Ascending aorta (tissue), 2 donors: Measurements from ENCODE around the gene NIPSNAP3A. TPM values are rescaled to one million over a fixed set of nuclear protein-coding genes. Genes with fewer than 3 reads are reported as not detected.

Experiments used
- DNase-seq, 2 donors: peaks; one replicate each; pipeline ENCODE4 v3.0.0-alpha.2; 2019; ENCODE audit warnings: low spot score in 2 of 2
- H3K27ac ChIP-seq, 2 donors: fragments of 200-600 bp; sonication (generic); one replicate each; pipeline ENCODE4 v1.5.1; 2016 to 2017; ENCODE audit warnings: mild to moderate bottlenecking in 1 of 2
- H3K27me3 ChIP-seq: fragments of 200-600 bp; sonication (generic); one replicate; pipeline ENCODE4 v1.5.1; 2017
- H3K36me3 ChIP-seq, 2 donors: fragments of 200-600 bp; sonication (generic); one replicate each; pipeline ENCODE4 v1.5.1; 2016
- H3K4me1 ChIP-seq, 2 donors: fragments of 200-600 bp; sonication (generic); one replicate each; pipeline ENCODE4 v1.5.1; 2016 to 2017; ENCODE audit warnings: mild to moderate bottlenecking in 1 of 2
- H3K4me3 ChIP-seq, 2 donors: fragments of 200-600 bp; sonication (generic); one replicate each; pipeline ENCODE4 v1.5.1; 2016 to 2017; ENCODE audit warnings: mild to moderate bottlenecking in 1 of 2
- H3K9me3 ChIP-seq, 2 donors: fragments of 200-600 bp; sonication (generic); one replicate each; pipeline ENCODE4 v1.5.1; 2016
- intact Hi-C: fragments of 100-400 bp; cut with DNase I; formaldehyde crosslinking; loops from one replicate; pipeline ENCODE4 v1.15.1; 2023
- total RNA-seq: library from RNA; depleted of rRNA; stranded (reverse); fragments of >200 nt; gene quantifications from one replicate; pipeline ENCODE4 v1.1.0, GENCODE V29; 2016
- TF ChIP-seq, protein P1 (sequence below), 3 experiments: fragments of 200-600 bp in 2 of 3; fragments of 450-650 bp in 1 of 3; sonication (generic) in 2 of 3; IDR thresholded peaks; one replicate each; pipeline ENCODE4 v1.5.1; 2016 to 2019; ENCODE audit warnings: antibody characterized with exemption in 3 of 3, mild to moderate bottlenecking in 1 of 3, moderate library complexity in 1 of 3

NIPSNAP3A gene
- total RNA-seq, 1 donor from 2014 or later = 9.7 TPM

DNA sequence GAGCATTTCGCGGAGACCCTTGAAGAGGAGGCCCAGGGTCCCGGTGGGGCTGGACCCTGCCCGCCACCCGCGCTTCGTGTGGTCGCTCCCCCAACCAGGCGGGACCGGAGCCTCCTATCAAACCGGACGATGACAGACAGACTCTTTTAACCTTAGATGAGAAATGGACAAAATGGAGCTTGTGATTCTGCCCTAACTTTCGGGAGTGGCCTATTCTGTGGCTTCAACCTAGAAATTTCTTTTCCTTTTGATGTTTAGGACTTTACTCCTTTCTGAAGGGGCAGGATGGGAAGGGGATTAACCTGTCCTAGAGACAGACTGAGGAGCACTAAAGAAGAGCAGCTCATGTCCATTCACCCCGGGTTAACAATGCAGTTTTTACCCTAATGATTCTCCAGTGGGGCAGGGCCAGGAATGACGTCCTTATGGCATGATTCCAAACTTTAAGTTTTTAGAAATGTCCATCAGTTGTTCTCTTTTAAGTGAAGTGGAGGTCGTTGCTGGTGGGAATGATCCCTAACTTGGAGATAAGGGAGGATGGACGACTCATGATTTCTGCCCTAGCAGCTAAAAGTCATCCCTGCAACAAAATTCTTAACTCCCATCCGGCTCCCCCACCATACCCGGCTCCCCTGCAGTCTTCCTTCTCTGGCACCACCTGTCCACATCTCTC lies 1.0 kb downstream of the NIPSNAP3A start:
- H3K27ac ChIP-seq = peak overlapping the region; percentile 91 to 94
- DNase-seq = no peak
- TF ChIP-seq, protein P1, sequence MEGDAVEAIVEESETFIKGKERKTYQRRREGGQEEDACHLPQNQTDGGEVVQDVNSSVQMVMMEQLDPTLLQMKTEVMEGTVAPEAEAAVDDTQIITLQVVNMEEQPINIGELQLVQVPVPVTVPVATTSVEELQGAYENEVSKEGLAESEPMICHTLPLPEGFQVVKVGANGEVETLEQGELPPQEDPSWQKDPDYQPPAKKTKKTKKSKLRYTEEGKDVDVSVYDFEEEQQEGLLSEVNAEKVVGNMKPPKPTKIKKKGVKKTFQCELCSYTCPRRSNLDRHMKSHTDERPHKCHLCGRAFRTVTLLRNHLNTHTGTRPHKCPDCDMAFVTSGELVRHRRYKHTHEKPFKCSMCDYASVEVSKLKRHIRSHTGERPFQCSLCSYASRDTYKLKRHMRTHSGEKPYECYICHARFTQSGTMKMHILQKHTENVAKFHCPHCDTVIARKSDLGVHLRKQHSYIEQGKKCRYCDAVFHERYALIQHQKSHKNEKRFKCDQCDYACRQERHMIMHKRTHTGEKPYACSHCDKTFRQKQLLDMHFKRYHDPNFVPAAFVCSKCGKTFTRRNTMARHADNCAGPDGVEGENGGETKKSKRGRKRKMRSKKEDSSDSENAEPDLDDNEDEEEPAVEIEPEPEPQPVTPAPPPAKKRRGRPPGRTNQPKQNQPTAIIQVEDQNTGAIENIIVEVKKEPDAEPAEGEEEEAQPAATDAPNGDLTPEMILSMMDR (IDR thresholded peaks at IDR 0.05) = no peak
- no peaks in the 10 kb centered on the region for H3K9me3 ChIP-seq
- peaks cover 15 to 20% of the 10 kb centered on the region in 2 donors for H3K36me3 ChIP-seq
- intact Hi-C loops = no loop called here
- peak overlapping the region; percentile 78 to 100 for H3K4me3 ChIP-seq
- H3K4me1 ChIP-seq = peaks cover 0 to 7% of the 10 kb centered on the region in 2 donors
- no peaks in the 10 kb centered on the region for H3K27me3 ChIP-seq

DNA sequence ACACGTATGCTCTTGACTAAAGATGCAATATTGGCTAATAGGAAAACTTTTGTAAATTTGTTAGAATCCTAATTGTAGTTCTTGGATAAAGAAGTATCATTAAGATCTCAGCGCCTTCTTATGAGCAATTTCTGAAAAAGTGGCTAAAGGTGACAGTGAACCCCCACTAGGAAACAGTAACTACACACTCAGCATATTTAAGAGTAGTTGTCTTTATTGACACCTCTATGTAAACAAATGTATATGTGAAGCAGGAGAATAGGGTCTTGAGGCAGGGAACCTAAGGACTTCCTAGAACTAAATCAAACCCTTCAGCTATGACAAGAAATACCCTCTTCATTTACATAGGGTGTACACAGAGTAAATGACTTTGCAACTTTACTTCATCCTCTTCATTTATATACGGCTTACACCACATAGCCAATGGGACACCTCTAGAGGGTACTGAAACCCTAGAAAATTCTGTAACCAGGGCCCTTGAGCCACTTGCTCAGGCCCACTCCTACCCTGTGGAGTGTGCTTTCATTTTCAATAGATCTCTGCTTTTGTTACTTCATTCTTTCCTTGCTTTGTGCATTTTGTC lies 2.8 kb downstream of the NIPSNAP3A start:
- H3K27ac ChIP-seq = no peak overlapping the region
- peaks cover 0 to 7% of the 10 kb centered on the region in 2 donors for H3K4me1 ChIP-seq
- no peak for DNase-seq
- TF ChIP-seq, protein P1 (IDR thresholded peaks at IDR 0.05) = no peak
- peaks cover 24 to 31% of the 10 kb centered on the region in 2 donors for H3K36me3 ChIP-seq
- no peak overlapping the region for H3K4me3 ChIP-seq
- no peaks in the 10 kb centered on the region for H3K27me3 ChIP-seq
- intact Hi-C loops = no loop called here
- H3K9me3 ChIP-seq = no peaks in the 10 kb centered on the region

DNA sequence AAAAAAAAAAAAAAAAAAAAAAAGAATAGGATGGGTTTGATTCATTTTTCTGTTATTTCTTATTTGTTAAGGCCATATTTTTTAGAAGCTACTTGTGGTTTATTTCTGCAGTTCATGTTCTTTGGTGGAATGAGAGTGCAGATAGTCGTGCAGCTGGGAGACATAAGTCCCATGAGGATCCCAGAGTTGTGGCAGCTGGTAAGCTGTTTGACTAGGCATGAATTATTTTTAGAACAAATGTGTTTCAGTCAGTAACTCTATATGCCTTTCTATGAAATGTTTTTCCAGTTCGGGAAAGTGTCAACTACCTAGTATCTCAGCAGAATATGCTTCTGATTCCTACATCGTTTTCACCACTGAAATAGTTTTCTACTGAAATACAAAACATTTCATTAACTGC lies 11.5 kb downstream of the NIPSNAP3A start:
- H3K27me3 ChIP-seq = no peaks in the 10 kb centered on the region
- no peaks in the 10 kb centered on the region for H3K9me3 ChIP-seq
- no peak overlapping the region for H3K4me3 ChIP-seq
- intact Hi-C loops = no loop called here
- no peak for DNase-seq
- no peak overlapping the region for H3K27ac ChIP-seq
- H3K36me3 ChIP-seq = peaks cover 0 to 11% of the 10 kb centered on the region in 2 donors
- no peaks in the 10 kb centered on the region for H3K4me1 ChIP-seq
- TF ChIP-seq, protein P1 (IDR thresholded peaks at IDR 0.05) = no peak

DNA sequence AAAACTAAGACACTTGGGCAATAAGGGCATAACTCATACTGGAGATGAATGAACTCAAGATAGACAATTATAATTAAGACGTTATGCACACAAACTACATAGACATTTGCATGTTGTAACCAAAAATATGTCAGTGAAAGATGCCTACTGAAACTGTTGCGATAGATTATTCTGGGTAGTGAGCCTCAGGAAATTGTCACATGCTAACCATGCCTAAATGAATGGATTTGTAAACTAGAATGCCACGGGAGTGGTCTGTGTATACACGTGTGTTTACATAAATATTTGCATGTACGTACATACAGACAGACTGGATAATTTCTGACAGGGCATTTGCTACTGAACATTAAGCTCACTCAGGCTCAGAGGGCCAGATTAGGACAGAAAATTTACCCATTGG lies 17.7 kb downstream of the NIPSNAP3A start:
- H3K9me3 ChIP-seq = no peaks in the 10 kb centered on the region
- intact Hi-C loops = loop anchor here (10.0 kb wide), 1 partner anchor 930 kb away; the partner anchor contains the start of gene TMEM38B
- H3K36me3 ChIP-seq = no peaks in the 10 kb centered on the region
- no peak for DNase-seq
- TF ChIP-seq, protein P1 (IDR thresholded peaks at IDR 0.05) = no peak
- H3K27me3 ChIP-seq = no peaks in the 10 kb centered on the region
- peak overlapping the region in 1 of 2 donors; percentile 79 for H3K4me3 ChIP-seq
- H3K4me1 ChIP-seq = peaks cover 0 to 6% of the 10 kb centered on the region in 2 donors
- no peak overlapping the region for H3K27ac ChIP-seq

DNA sequence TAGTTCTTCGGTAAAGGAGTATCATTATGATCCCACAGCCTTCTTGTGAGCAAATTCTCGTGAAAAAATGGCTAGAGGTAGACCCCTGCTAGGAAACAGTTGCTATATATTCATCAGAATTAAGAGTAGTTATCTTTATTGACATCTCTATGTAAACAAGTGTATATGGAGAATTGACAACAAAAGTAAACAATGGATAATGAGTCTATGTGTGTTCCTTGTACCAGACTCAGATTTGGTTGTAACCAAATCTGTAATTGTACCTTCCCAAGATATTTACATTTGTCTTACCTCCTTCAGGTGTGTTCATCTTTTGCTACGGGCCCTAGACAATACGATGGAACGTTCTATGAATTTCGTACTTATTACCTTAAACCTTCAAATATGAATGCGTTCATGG lies 18.5 kb downstream of the NIPSNAP3A start:
- intact Hi-C loops = loop anchor here (10.0 kb wide), 1 partner anchor 929 kb away; the partner anchor contains the start of gene TMEM38B
- DNase-seq = no peak
- Histone ChIP-seq H3K36me3 (peaks cover 0 to 5% of the 10 kb centered on the region in 2 donors), H3K27ac (no peak overlapping the region), H3K27me3 (no peaks in the 10 kb centered on the region), H3K4me1 (peaks cover 0 to 6% of the 10 kb centered on the region in 2 donors), H3K9me3 (no peaks in the 10 kb centered on the region), H3K4me3 (no peak overlapping the region)
- TF ChIP-seq, protein P1 (IDR thresholded peaks at IDR 0.05) = no peak
